Activated B cell treated with CpG ODN at 0.5 μM for 24 hours (primary cell): ENCODE measurements around the gene RAP1GAP2. TPM values are rescaled to one million over a fixed set of nuclear protein-coding genes. Genes with fewer than 3 reads are reported as not detected.

Source experiments
- ATAC-seq: fragments of 200-7000 bp; cut with Tn5 transposase; one replicate; pipeline ENCODE4 v1.10.0; 2021; ENCODE audit warnings: low read depth, mild to moderate bottlenecking, moderate library complexity
- CTCF ChIA-PET: fragments of 350-600 bp; sonication (Branson Sonifier 250); formaldehyde crosslinking; loops from one replicate; lab custom pipeline; 2021; ENCODE audit warnings: antibody characterized with exemption; lab: Charles Lee
- POLR2A ChIA-PET: fragments of 350-600 bp; sonication (Branson Sonifier 250); formaldehyde crosslinking; loops from one replicate; lab custom pipeline; 2021; ENCODE audit warnings: antibody characterized with exemption; lab: Charles Lee
- DNase-seq: peaks from one replicate; pipeline ENCODE4 v3.0.0; 2022
- H3K27ac Mint-ChIP-seq: one replicate; pipeline ENCODE4 v1.8.0; 2020; ENCODE audit warnings: mixed read lengths
- H3K27me3 Mint-ChIP-seq: one replicate; pipeline ENCODE4 v1.8.0; 2021; ENCODE audit warnings: mixed read lengths
- H3K36me3 Mint-ChIP-seq: one replicate; pipeline ENCODE4 v1.8.0; 2021; ENCODE audit warnings: low read depth, mixed read lengths
- H3K4me1 Mint-ChIP-seq: one replicate; pipeline ENCODE4 v1.8.0; 2021; ENCODE audit warnings: mixed read lengths
- H3K4me3 Mint-ChIP-seq: one replicate; pipeline ENCODE4 v1.8.0; 2020; ENCODE audit warnings: mild to moderate bottlenecking, mixed read lengths
- H3K9me3 Mint-ChIP-seq: one replicate; pipeline ENCODE4 v1.8.0; 2020; ENCODE audit warnings: mixed read lengths
- CTCF ChIP-seq: fragments of 200-600 bp; IDR thresholded peaks from one replicate; pipeline ENCODE4 v1.8.0; 2022; ENCODE audit warnings: antibody characterized with exemption, mild to moderate bottlenecking
- intact Hi-C: fragments of 100-400 bp; cut with micrococcal nuclease; formaldehyde crosslinking; loops from one replicate; pipeline ENCODE4 v1.15.1; 2024
- total RNA-seq: library from RNA; stranded (reverse); gene quantifications from 2 replicates; pipeline ENCODE4 v1.2.3, GENCODE V29; 2022

Gene RAP1GAP2
- total RNA-seq, 1 donor from 2014 or later, result 2.6 TPM

GRCh38 chr17:2830678-2831077, 34.4 kb downstream of the RAP1GAP2 start:
- Mint-ChIP-seq H3K36me3 (no peaks in the 10 kb centered on the region), H3K4me3 (no peak overlapping the region), H3K27ac (no peak overlapping the region), H3K9me3 (no peaks in the 10 kb centered on the region), H3K27me3 (peaks cover 2% of the 10 kb centered on the region), H3K4me1 (peaks cover 21% of the 10 kb centered on the region)
- intact Hi-C loops, result no loop called here
- no peak for TF ChIP-seq CTCF
- POLR2A ChIA-PET, result no interaction called here
- DNase-seq (no peak), ATAC-seq (no peak)
- CTCF ChIA-PET, result interaction anchor here (6.2 kb wide), 1 partner anchor 182 kb away, joined by 66 read pairs; no protein-coding TSS in a partner anchor

GRCh38 chr17:2835780-2836179, 39.5 kb downstream of the RAP1GAP2 start:
- H3K36me3 Mint-ChIP-seq, result peaks cover 3% of the 10 kb centered on the region
- H3K4me3 Mint-ChIP-seq, result no peak overlapping the region
- intact Hi-C loops, result loop anchor here (2.0 kb wide), 2 partner anchors 13 to 17 kb away; no protein-coding TSS in a partner anchor
- peaks cover 13% of the 10 kb centered on the region for H3K27me3 Mint-ChIP-seq
- ChIA-PET POLR2A (interaction anchor here (0.7 kb wide), 1 partner anchor 20 kb away, joined by 4 read pairs; no protein-coding TSS in a partner anchor), CTCF (interaction anchor here (1.1 to 3.2 kb wide), 4 partner anchors 10 to 177 kb away, joined by 3 to 16 read pairs (median 6); no protein-coding TSS in a partner anchor)
- no peak overlapping the region for H3K27ac Mint-ChIP-seq
- no peaks in the 10 kb centered on the region for H3K9me3 Mint-ChIP-seq
- H3K4me1 Mint-ChIP-seq, result peaks cover 9% of the 10 kb centered on the region
- DNase-seq (no peak), ATAC-seq (no peak)
- TF ChIP-seq CTCF, result no peak

- Mint-ChIP-seq H3K36me3 (peaks cover 3% of the 10 kb centered on the region), H3K4me1 (peaks cover 9% of the 10 kb centered on the region), H3K27ac (no peak overlapping the region), H3K4me3 (no peak overlapping the region), H3K9me3 (no peaks in the 10 kb centered on the region), H3K27me3 (peaks cover 11% of the 10 kb centered on the region)
- TF ChIP-seq CTCF, result no peak
- CTCF ChIA-PET, result interaction anchor here (0.6 to 3.2 kb wide), 14 partner anchors 10 to 455 kb away, joined by 3 to 17 read pairs (median 4); no protein-coding TSS in a partner anchor
- intact Hi-C loops, result loop anchor here (1.0 to 2.0 kb wide), 5 partner anchors 9 to 51 kb away; no protein-coding TSS in a partner anchor
- peak; percentile 100 for ATAC-seq
- DNase-seq, result peak; percentile 63
- POLR2A ChIA-PET, result interaction anchor here (0.5 to 1.9 kb wide), 10 partner anchors 9 to 166 kb away, joined by 3 to 38 read pairs (median 6); partner anchors contain the start of gene RAP1GAP2
Measured at GRCh38 chr17:2837147-2837561, 40.9 kb downstream of the RAP1GAP2 start.

GRCh38 chr17:2841606-2842005, 45.4 kb downstream of the RAP1GAP2 start:
- ChIA-PET POLR2A (no interaction called here), CTCF (no interaction called here)
- TF ChIP-seq CTCF, result no peak
- Mint-ChIP-seq H3K27ac (no peak overlapping the region), H3K4me3 (no peak overlapping the region), H3K4me1 (peaks cover 8% of the 10 kb centered on the region), H3K27me3 (peaks cover 30% of the 10 kb centered on the region), H3K9me3 (no peaks in the 10 kb centered on the region), H3K36me3 (peaks cover 3% of the 10 kb centered on the region)
- intact Hi-C loops, result no loop called here
- DNase-seq, result no peak
- no peak for ATAC-seq

- CTCF ChIA-PET, result no interaction called here
- ATAC-seq (no peak), DNase-seq (no peak)
- Mint-ChIP-seq H3K36me3 (peaks cover 3% of the 10 kb centered on the region), H3K4me3 (no peak overlapping the region), H3K4me1 (peaks cover under 1% of the 10 kb centered on the region), H3K27ac (no peak overlapping the region), H3K27me3 (peaks cover 31% of the 10 kb centered on the region), H3K9me3 (no peaks in the 10 kb centered on the region)
- no peak for TF ChIP-seq CTCF
- POLR2A ChIA-PET, result interaction anchor here (0.6 kb wide), 1 partner anchor 31 kb away, joined by 6 read pairs; no protein-coding TSS in a partner anchor
- intact Hi-C loops, result no loop called here
Measured at GRCh38 chr17:2842464-2842863, 46.2 kb downstream of the RAP1GAP2 start.
